Measurements from ENCODE around the gene CTIF. TPM values are rescaled to one million over a fixed set of nuclear protein-coding genes. Genes with fewer than 3 reads are reported as not detected.

The CTIF gene
- polyA plus RNA-seq, 1 of the 3 experiments (the other 2 are of a cell fraction) = 47.2 TPM

GRCh38 chr18:48680339-48681250 is 141.8 kb downstream of the CTIF start:
- TF ChIP-seq ELF1 (IDR thresholded peaks at IDR 0.05) (no peak), RAD21 (IDR thresholded peaks at IDR 0.05; ENCODE audit: low read length) (no peak), FOSL2 (IDR thresholded peaks at IDR 0.05; ENCODE audit: borderline replicate concordance, low read depth) (no peak), MEF2A (IDR thresholded peaks at IDR 0.05; ENCODE audit: borderline replicate concordance, low read depth) (no peak), TAF1 (IDR thresholded peaks at IDR 0.05; ENCODE audit: borderline replicate concordance, low read depth, low read length) (no peak), EP300 (IDR thresholded peaks at IDR 0.05; ENCODE audit: borderline replicate concordance in 1 of 2, low read depth in 1 of 2, low read length in 1 of 2) (no peak), FOXM1 (IDR thresholded peaks at IDR 0.05; ENCODE audit: low read depth) (no peak), USF2 (IDR thresholded peaks at IDR 0.05; ENCODE audit: borderline replicate concordance, low read depth, low read length) (no peak), ZBTB33 (IDR thresholded peaks at IDR 0.05; ENCODE audit: borderline replicate concordance, low read depth) (no peak), EZH2phosphoT487 (IDR thresholded peaks at IDR 0.05; ENCODE audit: borderline replicate concordance, low read depth) (no peak), USF1 (IDR thresholded peaks at IDR 0.05; ENCODE audit: borderline replicate concordance, low read depth) (no peak), FOXJ3 (CRISPR knock-in tag; IDR thresholded peaks at IDR 0.05) (no peak), POLR2AphosphoS5 (IDR thresholded peaks at IDR 0.05; ENCODE audit: low read depth, low read length) (no peak), NRF1 (IDR thresholded peaks at IDR 0.05; ENCODE audit: low read depth, low read length) (no peak), TCF12 (IDR thresholded peaks at IDR 0.05) (no peak), IRF3 (IDR thresholded peaks at IDR 0.05; ENCODE audit: low read depth, low read length) (no peak), GATA2 (CRISPR knock-in tag; IDR thresholded peaks at IDR 0.05) (no peak), NFIC (IDR thresholded peaks at IDR 0.05; ENCODE audit: borderline replicate concordance) (no peak), TEAD4 (IDR thresholded peaks at IDR 0.05; ENCODE audit: borderline replicate concordance, insufficient read depth) (no peak), SMC3 (IDR thresholded peaks at IDR 0.05; ENCODE audit: low read depth, low read length) (no peak)
- Histone ChIP-seq H3F3A (replicated peaks; ENCODE audit: insufficient read depth) (no peaks in the 10 kb centered on the region), H3K9me3 (no peaks in the 10 kb centered on the region), H3K9ac (no peak overlapping the region), H4K20me1 (ENCODE audit: insufficient read depth) (peaks cover 5% of the 10 kb centered on the region; the same call in 1 of the 2 replicates), H3K4me2 (no peak overlapping the region), H3K27ac (ENCODE audit: low read depth in 2 of 2, low read length in 1 of 2) (no peak overlapping the region; a peak in 1 of 4 replicates), H3K4me3 (ENCODE audit: low read depth in 2 of 2, low read length in 1 of 2) (no peak overlapping the region), H3K9me2 (no peaks in the 10 kb centered on the region), H3K79me2 (ENCODE audit: insufficient read depth) (peaks cover 63% of the 10 kb centered on the region; the same call in 1 of the 2 replicates), H3K36me3 (replicated peaks in 1 of 2; ENCODE audit: control insufficient read depth in 1 of 2, insufficient read depth in 2 of 2, low read length in 1 of 2) (peaks cover 13 to 29% of the 10 kb centered on the region in 2 experiments), H3K4me1 (ENCODE audit: control insufficient read depth in 1 of 2, insufficient read depth in 2 of 2, low read depth in 1 of 2, low read length in 1 of 2) (peaks cover 4 to 11% of the 10 kb centered on the region in 2 experiments; a peak in 2 of 4 replicates), H3K27me3 (ENCODE audit: insufficient read depth) (no peaks in the 10 kb centered on the region), H2AFZ (ENCODE audit: low read depth) (no peak overlapping the region)
- ChIA-PET POLR2A (no interaction called here), CTCF (interaction anchor here (0.6 to 1.4 kb wide), 3 partner anchors 13 to 96 kb away, joined by 3 to 4 read pairs (median 3); no protein-coding TSS in a partner anchor)
- DNase-seq = no peak
- 94% methylated on average over 13 of the region's 23 CpGs for WGBS (ENCODE audit: low lambda C conversion rate)

Data from SK-N-SH (cell line).